Measurements from ENCODE around the gene JMJD1C.
"Not testable (repeated sequence)": the region's sequence is repeated elsewhere in the genome, so short reads cannot be mapped to it uniquely, and the experiment has no call there.

The JMJD1C gene
- total RNA-seq = 381 to 1,224 reads per million in 2 donors

- DNase-seq = peak; percentile 26 to 75 (median 41)
These were observed at the start of gene JMJD1C for GRCh38 chr10:63465293-63466143. JMJD1C (minus strand) TSS chr10:63465977; CDS start chr10:63465662, 315 bp downstream.

- DNase-seq = peak in 2 of 5 experiments; percentile 15 to 72
These were observed 49.4 kb upstream of the JMJD1C start for GRCh38 chr10:63515002-63515763.

GRCh38 chr10:63506554-63506953 is 40.8 kb upstream of the JMJD1C start:
- DNase-seq = no peak

GRCh38 chr10:63505562-63505961 is 39.8 kb upstream of the JMJD1C start:
- DNase-seq = no peak

GRCh38 chr10:63504145-63504881 is 38.5 kb upstream of the JMJD1C start:
- DNase-seq = no peak

GRCh38 chr10:63503395-63503794 is 37.6 kb upstream of the JMJD1C start:
- DNase-seq = no peak

- DNase-seq = no peak
These were observed 37.1 kb upstream of the JMJD1C start for GRCh38 chr10:63502832-63503231.

GRCh38 chr10:63501954-63502353 is 36.2 kb upstream of the JMJD1C start:
- no peak for DNase-seq

- DNase-seq = not testable (repeated sequence)
These were observed 34.8 kb upstream of the JMJD1C start for GRCh38 chr10:63500551-63500950.

GRCh38 chr10:63498665-63499064 is 32.9 kb upstream of the JMJD1C start:
- no peak for DNase-seq

GRCh38 chr10:63497321-63497720 is 31.5 kb upstream of the JMJD1C start:
- no peak for DNase-seq

GRCh38 chr10:63496561-63496960 is 30.8 kb upstream of the JMJD1C start:
- DNase-seq = no peak

GRCh38 chr10:63494951-63495350 is 29.2 kb upstream of the JMJD1C start:
- DNase-seq = no peak

GRCh38 chr10:63493004-63493403 is 27.2 kb upstream of the JMJD1C start:
- no peak for DNase-seq

GRCh38 chr10:63492317-63492690 is 26.5 kb upstream of the JMJD1C start:
- not testable (repeated sequence) for DNase-seq

GRCh38 chr10:63491588-63492316 is 26.0 kb upstream of the JMJD1C start:
- no peak for DNase-seq

- DNase-seq = no peak
These were observed 24.1 kb upstream of the JMJD1C start for GRCh38 chr10:63489838-63490237.

- no peak for DNase-seq
These were observed 22.2 kb upstream of the JMJD1C start for GRCh38 chr10:63487990-63488389.

GRCh38 chr10:63483983-63484382 is 18.2 kb upstream of the JMJD1C start:
- no peak for DNase-seq

GRCh38 chr10:63481815-63482421 is 16.1 kb upstream of the JMJD1C start:
- DNase-seq = no peak

GRCh38 chr10:63480237-63480636 is 14.5 kb upstream of the JMJD1C start:
- no peak for DNase-seq

- no peak for DNase-seq
These were observed 12.8 kb upstream of the JMJD1C start for GRCh38 chr10:63478564-63478963.
